HepG2 (cell line): ENCODE results near the gene OVCA2. TPM values are rescaled to one million over a fixed set of nuclear protein-coding genes. Genes with fewer than 3 reads are reported as not detected.
A peak's percentile ranks its signal among the peaks of the same experiment; 100 is the strongest.

ENCODE experiments used
- BCL6 ChIP-seq: IDR thresholded peaks from 2 replicates; pipeline ENCODE4 v1.6.1; 2016; ENCODE audit warnings: missing genetic modification reagents, missing compliant biosample characterization
- GABPB1 ChIP-seq: IDR thresholded peaks from 2 replicates; pipeline ENCODE4 v1.6.1; 2016; ENCODE audit warnings: mild to moderate bottlenecking, missing genetic modification reagents, moderate library complexity, missing compliant biosample characterization
- NFIB ChIP-seq: sonication (generic); formaldehyde crosslinking; IDR thresholded peaks from 2 replicates; pipeline ENCODE4 v1.9.0; 2021; ENCODE audit warnings: missing genetic modification reagents, mild to moderate bottlenecking, borderline replicate concordance
- NR2C2 ChIP-seq: sonication (generic); formaldehyde crosslinking; IDR thresholded peaks from 2 replicates; pipeline ENCODE4 v1.4.0; 2020; ENCODE audit warnings: missing genetic modification reagents, mild to moderate bottlenecking, moderate library complexity, borderline replicate concordance
- RARG ChIP-seq: sonication (generic); formaldehyde crosslinking; IDR thresholded peaks from 2 replicates; pipeline ENCODE4 v1.4.0; 2020; ENCODE audit warnings: low read depth, mild to moderate bottlenecking, missing genetic modification reagents
- SALL1 ChIP-seq: sonication (generic); formaldehyde crosslinking; IDR thresholded peaks from 2 replicates; pipeline ENCODE4 v1.8.0; 2022; ENCODE audit warnings: mild to moderate bottlenecking, missing genetic modification reagents
- SP1 ChIP-seq, 2 experiments: fragments of 450-650 bp in 1 of 2; sonication (generic) in 1 of 2; formaldehyde crosslinking in 1 of 2; IDR thresholded peaks; 2 replicates each; pipeline versions ENCODE4 v1.4.0 to v1.6.1; 2016 to 2020; ENCODE audit warnings: missing genetic modification reagents in 1 of 2
- TARDBP ChIP-seq: sonication (generic); formaldehyde crosslinking; IDR thresholded peaks from 2 replicates; pipeline ENCODE4 v1.8.0; 2022; ENCODE audit warnings: mild to moderate bottlenecking, missing genetic modification reagents
- ZNF160 ChIP-seq: sonication (generic); formaldehyde crosslinking; IDR thresholded peaks from 2 replicates; pipeline ENCODE4 v1.8.0; 2022; ENCODE audit warnings: mild to moderate bottlenecking, inconsistent platforms, missing genetic modification reagents
- ZNF607 ChIP-seq: sonication (generic); formaldehyde crosslinking; IDR thresholded peaks from 2 replicates; pipeline ENCODE4 v1.5.1; 2020; ENCODE audit warnings: missing genetic modification reagents, mild to moderate bottlenecking, borderline replicate concordance
- ZNF644 ChIP-seq: IDR thresholded peaks from 2 replicates; pipeline ENCODE4 v1.6.1; 2016; ENCODE audit warnings: low read depth
- ZNF7 ChIP-seq: IDR thresholded peaks from 2 replicates; pipeline ENCODE4 v1.6.1; 2016; ENCODE audit warnings: missing biosample characterization, missing genetic modification reagents
- polyA plus RNA-seq, 8 experiments: library from polyadenylated mRNA; depleted of rRNA in 3 of 8; stranded (reverse) in 7 of 8; unstranded in 1 of 8; fragments of >200 nt; fragmentation: Illumina TruSeq in 4 of 8; extraction: Trizol in 4 of 8; gene quantifications; 2 replicates each; pipeline versions ENCODE4 v1.2.1 to v1.2.3, GENCODE V29; 2011 to 2016; ENCODE audit warnings: low read depth in 4 of 8, missing spikeins in 1 of 8, mixed read lengths in 1 of 8; ENCODE audit not compliant: insufficient read depth in 1 of 8
- total RNA-seq, 5 experiments: library from RNA; depleted of rRNA; stranded (reverse); fragments of >200 nt; fragmentation: Illumina TruSeq; extraction: Trizol; gene quantifications; 2 replicates each; pipeline ENCODE4 v1.2.3, GENCODE V29; 2016; ENCODE audit warnings: low read depth in 1 of 5
- TF ChIP-seq, protein P1 (sequence below): sonication (generic); formaldehyde crosslinking; IDR thresholded peaks from 2 replicates; pipeline ENCODE4 v1.4.0; 2020; ENCODE audit warnings: missing genetic modification reagents
- TF ChIP-seq, protein P2 (sequence below): IDR thresholded peaks from 2 replicates; pipeline ENCODE4 v1.6.1; 2016; ENCODE audit warnings: missing compliant biosample characterization, missing genetic modification reagents, borderline replicate concordance
- TF ChIP-seq, protein P3 (sequence below): IDR thresholded peaks from 2 replicates; pipeline ENCODE4 v1.6.1; 2012; ENCODE audit warnings: inconsistent platforms

The OVCA2 gene
- total and polyA plus RNA-seq, 2 of the 13 experiments (the other 11 are each of a cell fraction or from before 2014, with no cell fraction given), result 23.7 to 28.2 TPM

DNA sequence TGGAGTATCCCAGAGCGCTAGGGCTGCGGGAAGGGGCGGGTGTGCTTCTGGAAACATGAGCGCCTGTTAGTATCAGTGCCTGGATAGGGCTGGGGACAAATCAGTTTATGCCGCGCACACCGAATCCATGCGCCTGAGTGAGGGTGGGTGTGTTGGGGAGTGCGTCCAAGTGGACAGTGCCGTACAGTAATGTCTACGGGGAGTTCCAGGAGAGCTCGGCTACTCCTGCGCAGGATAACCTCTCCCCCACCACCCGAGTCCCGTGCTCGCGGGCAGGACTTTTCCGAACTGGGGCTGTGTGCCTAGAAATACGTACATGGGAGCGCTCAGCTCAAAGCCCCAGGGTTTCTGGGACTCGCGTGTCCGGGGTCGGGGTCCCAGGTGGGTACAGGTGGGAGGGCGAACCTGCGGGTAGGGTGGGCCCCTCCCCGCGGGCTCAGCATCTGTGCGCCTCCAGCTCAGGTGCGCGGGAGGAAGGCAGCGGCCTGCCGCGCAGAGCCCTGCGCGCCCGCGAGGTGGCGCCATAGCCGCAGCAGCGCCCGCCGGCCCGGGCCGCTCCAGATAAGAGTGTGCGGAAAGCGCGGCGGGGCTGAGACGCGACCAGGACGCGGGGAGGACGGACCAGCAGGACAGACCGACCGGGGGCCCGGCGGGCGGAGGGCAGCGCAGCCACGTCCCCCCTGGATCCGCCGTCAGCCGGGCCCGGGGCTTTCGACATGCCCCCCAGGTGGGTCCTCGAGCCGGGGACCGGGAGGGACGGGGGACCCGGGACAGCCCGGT, 12.9 kb downstream of the OVCA2 start, which contains the start of gene HIC1 (continued):
- TF ChIP-seq SP1 (IDR thresholded peaks at IDR 0.05) (no peak), SP1 (CRISPR knock-in tag; IDR thresholded peaks at IDR 0.05) (no peak), BCL6 (CRISPR knock-in tag) (0 out of 2 replicates have a peak, but pooled peaks have one; percentile 17), NFIB (CRISPR knock-in tag) (no peak), GABPB1 (CRISPR knock-in tag) (peak; percentile 35; the same call in 1 of the 2 replicates), ZNF644 (no peak), ZNF160 (0 out of 2 replicates have a peak, but pooled peaks have one; percentile 2), SALL1 (CRISPR knock-in tag) (peak; percentile 67), NR2C2 (peak; percentile 18; the same call in 1 of the 2 replicates), ZNF607 (CRISPR knock-in tag) (0 out of 2 replicates have a peak, but pooled peaks have one; percentile 16), RARG (CRISPR knock-in tag) (no peak), TARDBP (CRISPR knock-in tag) (peak; percentile 38; the same call in 1 of the 2 replicates), ZNF7 (CRISPR knock-in tag) (no peak)
- TF ChIP-seq, protein P1, sequence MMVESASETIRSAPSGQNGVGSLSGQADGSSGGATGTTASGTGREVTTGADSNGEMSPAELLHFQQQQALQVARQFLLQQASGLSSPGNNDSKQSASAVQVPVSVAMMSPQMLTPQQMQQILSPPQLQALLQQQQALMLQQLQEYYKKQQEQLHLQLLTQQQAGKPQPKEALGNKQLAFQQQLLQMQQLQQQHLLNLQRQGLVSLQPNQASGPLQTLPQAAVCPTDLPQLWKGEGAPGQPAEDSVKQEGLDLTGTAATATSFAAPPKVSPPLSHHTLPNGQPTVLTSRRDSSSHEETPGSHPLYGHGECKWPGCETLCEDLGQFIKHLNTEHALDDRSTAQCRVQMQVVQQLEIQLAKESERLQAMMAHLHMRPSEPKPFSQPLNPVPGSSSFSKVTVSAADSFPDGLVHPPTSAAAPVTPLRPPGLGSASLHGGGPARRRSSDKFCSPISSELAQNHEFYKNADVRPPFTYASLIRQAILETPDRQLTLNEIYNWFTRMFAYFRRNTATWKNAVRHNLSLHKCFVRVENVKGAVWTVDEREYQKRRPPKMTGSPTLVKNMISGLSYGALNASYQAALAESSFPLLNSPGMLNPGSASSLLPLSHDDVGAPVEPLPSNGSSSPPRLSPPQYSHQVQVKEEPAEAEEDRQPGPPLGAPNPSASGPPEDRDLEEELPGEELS, result peak; percentile 29; the same call in 1 of the 2 replicates
- TF ChIP-seq, protein P2, sequence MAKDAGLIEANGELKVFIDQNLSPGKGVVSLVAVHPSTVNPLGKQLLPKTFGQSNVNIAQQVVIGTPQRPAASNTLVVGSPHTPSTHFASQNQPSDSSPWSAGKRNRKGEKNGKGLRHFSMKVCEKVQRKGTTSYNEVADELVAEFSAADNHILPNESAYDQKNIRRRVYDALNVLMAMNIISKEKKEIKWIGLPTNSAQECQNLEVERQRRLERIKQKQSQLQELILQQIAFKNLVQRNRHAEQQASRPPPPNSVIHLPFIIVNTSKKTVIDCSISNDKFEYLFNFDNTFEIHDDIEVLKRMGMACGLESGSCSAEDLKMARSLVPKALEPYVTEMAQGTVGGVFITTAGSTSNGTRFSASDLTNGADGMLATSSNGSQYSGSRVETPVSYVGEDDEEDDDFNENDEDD, result peak; percentile 78; the same call in 1 of the 2 replicates
- TF ChIP-seq, protein P3, sequence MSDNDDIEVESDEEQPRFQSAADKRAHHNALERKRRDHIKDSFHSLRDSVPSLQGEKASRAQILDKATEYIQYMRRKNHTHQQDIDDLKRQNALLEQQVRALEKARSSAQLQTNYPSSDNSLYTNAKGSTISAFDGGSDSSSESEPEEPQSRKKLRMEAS, result peak; percentile 27; the same call in 1 of the 2 replicates
